Measurements from ENCODE around the gene CEP128.

Gene CEP128

DNA sequence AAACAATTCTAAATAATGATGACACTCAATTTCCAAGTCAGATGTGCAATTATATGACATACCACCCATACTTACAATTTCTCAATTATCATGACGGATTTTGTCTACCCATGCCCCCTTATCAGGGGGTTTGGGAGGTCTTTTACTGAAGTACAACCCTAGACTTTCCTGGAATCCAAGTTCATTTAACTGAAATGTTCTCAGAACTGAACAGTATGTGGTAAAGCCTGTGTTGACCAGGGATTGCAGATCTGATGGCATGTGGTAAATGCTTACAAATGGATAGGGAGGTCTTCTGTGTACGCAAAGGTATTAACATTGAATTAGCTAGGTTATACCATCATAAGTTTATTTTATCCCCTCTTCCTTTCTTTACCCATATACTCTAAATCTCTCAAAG lies 281.8 kb downstream of the CEP128 start:
- DNase-seq = no peak

DNA sequence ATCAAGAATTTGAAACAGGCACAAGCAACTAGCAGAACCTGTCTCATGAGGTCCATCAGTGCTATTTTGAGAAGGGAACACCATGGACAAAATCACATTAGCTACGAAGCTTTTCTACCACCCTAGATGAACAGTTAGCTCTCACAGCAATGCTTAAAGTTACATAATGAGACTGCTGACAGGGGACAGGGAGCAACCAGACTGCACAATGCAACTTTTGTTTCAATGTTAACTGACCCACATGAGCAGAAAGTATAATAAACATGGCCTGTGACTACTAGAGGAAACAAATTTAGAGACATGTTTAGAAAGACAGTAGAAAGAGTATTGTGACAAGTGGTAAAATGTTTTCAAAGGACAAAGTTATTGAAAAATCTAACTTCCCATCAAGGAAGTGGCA lies 282.8 kb downstream of the CEP128 start:
- DNase-seq = no peak

DNA sequence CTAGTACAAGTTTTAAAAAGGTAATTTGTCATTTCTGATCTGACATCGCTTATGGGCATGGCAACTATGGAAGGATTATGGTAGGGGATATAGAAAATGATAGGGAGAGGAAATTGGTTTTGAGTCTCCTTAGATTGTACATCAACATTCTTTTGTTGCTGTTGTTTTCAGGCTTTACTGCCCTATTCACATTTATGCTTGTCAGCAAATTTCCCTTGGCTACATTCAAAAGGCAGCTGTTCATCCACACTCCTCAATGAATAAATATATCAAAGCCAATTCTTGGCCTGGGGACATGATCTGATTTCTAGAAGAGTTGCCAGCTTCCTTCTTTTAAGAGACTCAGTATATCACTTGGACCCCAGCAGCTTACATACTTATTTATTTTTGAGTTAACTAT lies 283.4 kb downstream of the CEP128 start:
- no peak for DNase-seq

DNA sequence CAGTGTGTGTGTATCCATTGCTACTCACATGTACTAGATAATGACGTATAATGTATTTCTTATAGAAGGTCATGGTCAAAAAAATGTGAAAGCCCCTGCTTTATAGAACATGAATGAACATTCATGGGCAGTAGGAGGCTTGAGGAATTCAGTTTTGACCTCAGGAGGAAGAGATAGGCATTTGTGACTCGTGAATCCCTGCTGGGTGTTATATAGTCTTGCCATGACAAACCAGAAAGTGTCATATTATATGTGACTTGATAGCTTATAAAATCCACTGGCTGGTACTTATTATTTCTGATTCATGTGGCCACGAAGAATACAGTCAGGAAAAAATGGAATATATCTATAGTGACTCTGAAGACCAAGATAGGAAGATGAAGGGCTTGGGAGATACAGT lies 287.6 kb downstream of the CEP128 start:
- DNase-seq = no peak

DNA sequence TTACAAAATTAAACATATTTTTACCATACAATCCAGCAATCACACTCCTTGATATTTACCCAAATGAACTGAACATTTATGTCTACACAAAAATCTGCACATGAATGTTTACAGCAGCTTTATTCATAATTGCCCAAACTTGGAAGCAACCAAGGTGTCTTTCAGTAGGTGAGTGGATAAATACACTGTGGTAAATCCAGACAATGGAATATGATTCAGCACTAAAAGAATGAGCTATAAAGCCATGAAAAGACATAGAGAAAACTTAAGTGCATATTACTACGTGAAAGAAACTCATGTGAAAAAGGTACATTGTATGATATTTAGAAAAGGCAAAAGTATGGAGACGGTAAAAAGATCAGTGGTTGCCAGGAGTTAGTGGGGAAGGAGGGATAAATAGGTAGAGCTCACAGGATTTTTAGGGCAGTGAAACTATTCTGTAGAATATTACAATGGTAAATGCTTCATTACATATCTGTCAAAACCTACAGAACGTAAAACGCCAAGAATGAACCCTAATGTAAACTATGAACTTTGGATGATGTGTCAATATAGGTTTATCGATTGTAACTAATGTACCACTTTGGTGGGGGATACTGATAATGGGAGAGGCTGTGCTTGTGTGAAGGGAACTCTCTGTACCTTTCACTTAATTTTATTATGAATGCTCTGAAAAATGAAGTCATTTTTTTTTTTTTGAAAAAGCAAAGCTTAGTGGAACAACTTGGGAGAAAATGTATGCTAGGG lies 295.7 kb downstream of the CEP128 start:
- no peak for DNase-seq

DNA sequence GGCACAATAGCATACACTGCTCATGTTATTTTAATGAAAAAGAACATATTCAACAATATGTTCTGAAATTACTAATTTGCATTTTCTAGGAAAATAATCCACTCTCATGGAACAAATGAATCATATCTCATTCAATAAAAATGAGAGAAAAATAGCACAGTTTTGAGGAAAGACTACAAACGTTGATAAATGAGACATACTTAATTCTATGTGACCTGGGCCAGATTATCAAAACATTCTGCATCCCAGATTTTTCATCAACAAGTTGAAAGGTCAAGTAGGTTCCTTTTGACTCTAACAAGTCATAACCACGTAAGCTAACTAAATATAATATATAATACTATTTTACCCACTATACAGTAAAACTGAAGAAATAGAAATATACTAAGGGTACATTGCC lies 296.7 kb downstream of the CEP128 start:
- DNase-seq = no peak

DNA sequence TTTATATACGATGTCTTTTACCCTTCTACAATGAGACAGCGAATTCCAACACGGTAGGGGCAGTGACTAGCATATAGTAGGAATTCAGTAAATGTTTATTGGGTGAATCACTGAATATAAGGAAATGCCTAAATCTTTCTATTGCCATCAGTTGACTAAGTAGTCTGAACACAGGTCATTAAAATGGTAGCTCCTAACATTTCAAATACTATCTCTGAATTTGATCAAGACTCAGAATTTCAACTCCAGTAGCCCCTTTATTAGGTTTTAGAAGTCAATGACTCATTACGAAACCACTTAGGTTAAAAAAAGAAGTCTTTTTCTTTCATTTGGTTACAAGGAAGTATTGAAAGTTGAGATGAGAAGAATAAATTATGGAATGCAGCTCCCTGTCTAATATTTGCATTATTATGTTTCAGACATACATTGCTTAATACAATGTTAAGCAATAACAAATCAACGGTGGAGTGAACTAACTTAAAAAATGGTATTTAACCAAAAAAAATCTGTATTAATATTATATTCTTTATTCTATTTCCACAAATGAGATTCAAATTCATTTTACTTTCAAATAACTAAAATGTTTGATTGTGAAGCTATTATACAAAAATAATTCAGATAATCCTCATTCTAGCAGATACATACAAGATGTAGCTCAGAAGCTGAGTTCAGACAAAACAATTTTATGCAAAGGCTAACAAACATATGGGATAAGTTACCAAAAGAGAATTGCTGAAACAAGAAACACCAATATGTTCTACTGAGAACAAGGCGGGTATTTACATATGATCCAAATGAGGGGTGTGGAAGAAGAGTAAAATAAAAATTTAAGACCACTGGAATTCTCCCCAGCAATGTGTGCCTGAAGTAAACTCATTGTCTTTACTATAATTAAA lies 302.7 kb downstream of the CEP128 start:
- DNase-seq = no peak

DNA sequence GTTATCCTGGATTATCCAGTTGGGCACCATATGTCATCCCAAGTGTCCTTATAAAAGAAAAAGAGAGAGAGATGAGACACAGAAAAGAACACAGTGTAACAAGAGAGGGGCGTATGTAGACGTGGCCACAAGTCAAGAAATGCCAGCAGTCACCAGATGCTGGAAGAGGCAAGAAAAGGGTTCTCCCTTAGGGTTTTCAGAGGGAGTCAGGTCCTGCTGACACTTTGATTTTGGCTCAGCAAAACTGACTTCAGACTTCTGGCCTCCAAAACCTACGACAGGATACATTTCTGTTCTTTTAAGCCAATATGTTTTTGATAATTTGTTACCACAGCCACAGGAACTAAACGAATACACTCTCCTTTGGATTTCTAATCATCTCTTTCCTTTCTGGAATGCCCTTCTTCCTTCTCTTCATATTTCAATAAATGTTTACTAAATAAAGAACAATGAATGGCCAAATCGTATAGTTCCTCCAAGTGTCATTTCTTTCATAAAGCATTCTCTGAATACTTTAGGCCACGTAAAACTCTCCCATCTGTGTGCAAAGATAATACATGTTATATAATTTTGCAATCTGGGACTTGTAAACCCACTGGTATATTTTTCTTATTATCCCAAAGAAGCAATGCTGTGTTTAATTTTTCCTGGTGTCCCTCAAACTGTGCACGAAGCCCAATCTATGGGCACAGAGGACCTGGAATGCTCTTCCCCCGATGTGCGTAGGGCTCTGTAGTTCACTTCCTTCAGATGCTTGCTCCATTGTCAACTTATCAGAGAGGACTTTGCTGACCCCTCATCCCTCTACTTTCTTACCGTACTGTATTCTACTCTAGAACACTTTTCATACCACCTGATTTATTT lies 303.6 kb downstream of the CEP128 start:
- DNase-seq = no peak

DNA sequence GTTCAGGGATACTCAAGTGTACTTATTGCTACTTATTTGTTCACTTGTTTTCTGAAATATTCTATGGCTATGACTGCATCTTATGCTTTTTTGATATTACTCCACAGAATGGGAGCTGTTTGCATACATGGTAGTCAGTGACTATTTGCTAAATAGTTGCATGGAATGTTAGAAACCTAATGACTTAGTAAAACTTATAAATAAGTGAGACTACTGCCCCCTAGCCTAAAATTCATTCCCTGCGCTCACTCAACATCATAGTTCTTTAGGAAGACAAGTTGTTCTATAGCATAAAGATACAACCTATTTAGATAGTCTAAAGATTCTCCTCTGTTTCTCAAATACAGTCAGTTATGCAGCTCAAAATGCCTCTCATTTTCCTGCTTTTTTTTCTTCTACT lies 305.5 kb downstream of the CEP128 start:
- no peak for DNase-seq

DNA sequence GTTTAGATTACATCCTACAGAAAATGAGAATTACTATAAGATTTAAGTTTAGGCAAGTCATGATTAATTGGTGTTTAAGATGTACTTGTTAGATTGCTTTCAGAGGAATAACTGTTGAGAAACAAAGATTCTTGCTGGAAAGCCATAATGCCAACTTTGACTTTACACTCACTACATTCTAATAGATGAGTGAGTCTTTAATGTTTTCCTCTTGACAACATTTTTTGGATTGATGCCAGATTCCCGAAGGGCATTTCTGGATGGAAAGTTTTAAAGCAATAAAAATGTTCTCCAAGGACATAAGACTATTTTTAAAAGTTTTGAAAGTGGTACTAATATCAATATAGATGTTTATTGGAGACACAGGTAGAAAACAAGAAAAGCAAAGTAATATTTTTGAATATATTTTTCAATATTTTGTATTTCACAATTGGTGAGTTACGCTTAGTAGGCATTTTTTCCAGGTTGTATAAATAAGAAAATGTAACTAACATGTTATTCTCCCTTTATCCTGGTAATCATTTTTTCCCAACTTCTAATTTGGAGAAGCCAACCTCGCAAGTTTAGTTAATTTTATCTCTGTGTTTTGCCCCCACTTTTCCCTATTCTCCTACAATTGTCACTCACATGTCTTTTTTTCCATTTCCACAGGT lies 307.3 kb downstream of the CEP128 start:
- DNase-seq = no peak

DNA sequence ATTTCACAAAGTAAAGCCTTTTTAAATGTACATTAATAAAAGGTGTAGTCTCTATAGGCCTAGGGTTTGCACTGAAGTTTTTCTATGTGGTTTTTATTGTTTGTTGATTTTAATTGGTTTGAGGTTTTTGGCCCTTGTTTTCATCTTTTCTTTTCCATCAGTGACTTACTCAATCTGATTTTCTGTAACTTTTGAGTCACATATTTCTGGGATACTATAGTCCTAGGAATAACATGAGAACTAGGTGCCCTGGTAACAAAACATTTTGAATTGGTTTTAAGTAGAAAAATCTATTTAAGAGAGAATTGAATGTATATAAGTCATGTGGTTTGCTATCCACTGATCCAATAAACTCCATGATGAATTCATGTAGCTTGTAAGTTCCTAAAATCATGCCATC lies 311.9 kb downstream of the CEP128 start:
- no peak for DNase-seq

DNA sequence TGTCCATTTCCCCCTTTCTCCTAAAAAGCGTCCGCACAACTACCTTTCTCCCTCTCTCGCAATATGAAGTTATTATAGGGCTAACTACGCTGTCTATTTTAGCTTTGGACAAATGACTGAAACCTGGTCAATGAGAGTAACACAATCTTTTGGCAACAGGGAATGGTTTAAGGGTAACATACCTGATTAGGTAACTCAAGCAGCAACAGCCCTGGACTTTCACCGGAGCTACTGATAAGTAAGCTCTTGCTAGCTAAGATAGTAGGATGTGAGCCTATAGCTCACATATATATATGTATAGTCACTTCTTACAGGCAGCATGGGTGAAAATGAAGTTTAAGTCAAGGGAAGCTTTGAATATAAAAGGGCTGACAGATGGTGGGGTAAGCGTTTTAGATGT lies 313.0 kb downstream of the CEP128 start:
- DNase-seq = no peak

DNA sequence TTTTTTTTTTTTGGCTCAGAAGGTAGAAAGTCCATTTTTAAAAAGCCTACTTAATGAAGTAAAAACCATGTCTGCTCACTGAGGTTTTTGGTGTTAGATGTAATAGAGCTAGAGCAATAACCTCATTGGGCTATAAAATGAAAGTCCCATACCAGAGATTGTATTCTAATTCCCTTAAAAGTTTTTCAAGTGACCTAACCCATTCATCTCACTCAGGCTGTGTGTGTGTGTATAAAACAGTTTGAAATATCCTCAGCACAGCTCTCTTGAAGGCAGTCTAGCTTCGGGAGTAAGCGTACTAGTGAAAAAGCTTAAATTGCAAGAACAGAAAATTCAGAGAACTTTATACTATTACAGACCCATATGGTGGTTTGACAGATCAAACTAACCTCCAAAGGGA lies 313.8 kb downstream of the CEP128 start:
- no peak for DNase-seq

DNA sequence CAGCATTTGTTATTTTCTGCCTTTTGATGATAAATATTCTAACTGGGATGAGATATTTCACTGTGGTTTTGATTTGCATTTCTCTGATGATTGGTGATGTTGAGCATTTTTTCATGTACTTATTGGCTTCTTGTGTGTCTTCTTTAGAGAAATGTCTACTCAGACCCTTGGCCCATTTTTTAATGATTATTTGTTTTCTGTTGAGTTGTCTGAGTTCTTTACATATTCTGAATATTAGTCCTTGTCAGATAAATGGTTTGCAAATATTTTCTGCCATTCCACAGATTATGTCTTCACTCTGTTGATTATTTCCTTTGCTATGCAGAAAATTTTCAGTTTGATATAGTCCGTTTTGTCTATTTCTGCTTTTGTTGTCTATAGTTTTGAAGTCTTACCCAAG lies 317.0 kb downstream of the CEP128 start:
- no peak for DNase-seq

DNA sequence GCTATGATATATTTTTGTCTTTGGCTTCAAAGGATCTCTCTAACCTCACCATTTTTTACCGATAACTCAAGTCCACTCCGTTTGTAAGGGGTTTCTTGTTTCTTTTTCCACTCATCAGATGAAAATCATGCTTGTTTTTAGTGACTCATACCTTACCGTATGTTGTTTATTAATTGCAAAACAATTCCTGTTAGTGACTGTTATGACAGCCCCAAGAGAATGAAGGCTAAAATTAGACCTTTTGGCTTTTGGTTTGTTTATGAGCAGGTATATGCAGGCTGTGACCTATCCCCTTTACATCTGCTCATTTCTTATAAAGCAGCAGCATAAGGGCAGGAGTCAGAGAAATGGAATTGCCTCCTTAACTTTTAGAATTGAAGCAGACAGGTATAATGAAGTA lies 319.8 kb downstream of the CEP128 start:
- no peak for DNase-seq

DNA sequence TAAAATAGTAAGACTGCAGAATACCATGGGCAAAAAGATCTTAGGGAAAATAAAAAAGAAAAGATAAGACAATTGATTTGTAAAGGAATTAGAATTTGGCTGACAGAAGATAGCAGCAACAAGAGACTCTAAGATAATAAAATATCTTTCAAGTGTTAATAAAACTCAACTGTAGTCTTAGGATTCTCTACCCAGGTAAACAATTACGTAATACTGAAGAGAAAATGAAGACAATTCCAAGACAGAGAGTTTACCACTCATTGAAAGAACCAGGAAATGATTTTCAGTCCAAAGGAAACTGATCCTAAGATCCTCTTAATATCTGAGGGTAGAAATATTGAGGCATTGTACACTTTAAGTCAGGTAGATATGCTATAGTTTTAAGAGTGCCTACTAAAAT lies 321.1 kb downstream of the CEP128 start:
- DNase-seq = no peak

DNA sequence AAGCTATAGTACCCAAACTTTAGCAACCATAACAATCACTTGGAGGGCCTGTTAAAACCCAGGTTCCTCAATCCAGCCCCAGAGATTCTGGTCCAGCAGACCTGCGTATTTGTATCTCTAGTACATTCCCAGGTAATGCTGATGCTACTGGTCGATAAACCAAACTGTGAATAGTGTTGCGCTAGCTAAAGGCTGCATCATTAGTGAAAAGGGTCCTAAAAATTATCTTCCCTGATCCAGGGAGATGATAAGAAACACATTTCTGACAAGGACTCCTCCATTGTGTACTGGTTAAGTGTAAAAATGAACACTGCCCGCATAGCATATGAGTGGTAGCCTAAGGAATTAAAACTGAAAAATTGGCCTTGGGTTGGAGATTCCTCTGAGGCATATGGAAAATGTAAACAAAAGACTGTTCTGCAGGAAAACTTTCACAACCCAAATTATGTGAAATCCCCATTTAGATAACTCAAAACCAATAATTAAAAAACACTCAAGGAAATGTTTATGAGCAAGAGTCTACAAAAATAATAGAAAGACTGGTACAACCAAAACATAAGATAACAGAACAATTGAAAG lies 322.7 kb downstream of the CEP128 start:
- DNase-seq = no peak

DNA sequence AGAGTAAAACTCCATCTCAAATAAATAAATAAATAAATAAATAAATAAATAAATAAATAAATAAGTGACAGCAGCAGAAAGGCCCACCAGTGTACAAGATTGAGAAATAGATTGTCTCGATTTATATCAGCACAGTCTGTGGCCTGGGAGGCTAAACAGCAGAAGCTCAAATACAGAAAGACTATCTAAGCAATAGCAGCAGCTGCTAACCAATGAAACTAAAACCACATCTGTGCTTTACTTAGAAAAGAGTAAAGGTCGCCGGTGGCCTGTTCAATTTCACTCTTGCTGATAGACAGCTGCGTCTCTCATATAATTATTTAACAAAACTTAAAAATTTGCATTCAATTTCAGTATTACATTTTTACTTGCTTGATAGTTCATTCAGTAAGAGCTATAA lies 325.7 kb downstream of the CEP128 start:
- no peak for DNase-seq

DNA sequence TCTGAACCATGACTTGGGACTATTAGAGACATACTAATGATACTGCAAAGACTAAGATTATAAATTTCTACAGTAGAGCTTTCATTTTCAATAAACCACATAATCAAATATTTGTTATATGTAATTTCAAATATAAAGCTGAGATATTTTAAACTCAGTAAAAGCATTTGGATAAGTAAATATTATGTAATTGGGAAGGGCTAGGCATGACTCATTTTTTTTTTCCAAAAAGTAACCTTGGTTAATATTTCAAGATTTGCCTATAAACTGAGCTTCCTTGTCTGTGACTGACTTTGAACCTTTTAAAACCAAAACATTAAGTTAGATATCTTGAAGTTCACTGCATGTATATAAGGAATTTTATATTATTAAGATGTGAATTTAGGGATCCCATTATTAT lies 332.5 kb downstream of the CEP128 start:
- no peak for DNase-seq

DNA sequence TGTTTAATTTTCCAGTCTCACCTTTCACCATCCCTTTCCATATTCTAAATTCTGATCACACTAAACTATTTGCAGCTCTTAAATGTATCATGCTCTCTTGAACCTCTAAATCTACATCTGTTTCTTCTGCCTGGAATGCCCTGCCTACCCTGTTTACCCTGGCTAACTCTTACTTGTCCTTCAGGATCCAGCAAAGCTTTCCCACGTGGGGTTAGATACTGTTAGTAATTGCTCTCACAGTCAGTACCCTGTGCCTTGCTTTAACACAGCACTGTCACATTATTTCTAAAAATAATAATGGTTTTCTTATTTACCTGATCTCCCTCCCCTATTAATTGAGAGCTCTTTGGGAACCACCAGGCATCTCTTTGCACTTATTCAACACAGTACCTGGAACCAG lies 333.0 kb downstream of the CEP128 start:
- DNase-seq = no peak

DNA sequence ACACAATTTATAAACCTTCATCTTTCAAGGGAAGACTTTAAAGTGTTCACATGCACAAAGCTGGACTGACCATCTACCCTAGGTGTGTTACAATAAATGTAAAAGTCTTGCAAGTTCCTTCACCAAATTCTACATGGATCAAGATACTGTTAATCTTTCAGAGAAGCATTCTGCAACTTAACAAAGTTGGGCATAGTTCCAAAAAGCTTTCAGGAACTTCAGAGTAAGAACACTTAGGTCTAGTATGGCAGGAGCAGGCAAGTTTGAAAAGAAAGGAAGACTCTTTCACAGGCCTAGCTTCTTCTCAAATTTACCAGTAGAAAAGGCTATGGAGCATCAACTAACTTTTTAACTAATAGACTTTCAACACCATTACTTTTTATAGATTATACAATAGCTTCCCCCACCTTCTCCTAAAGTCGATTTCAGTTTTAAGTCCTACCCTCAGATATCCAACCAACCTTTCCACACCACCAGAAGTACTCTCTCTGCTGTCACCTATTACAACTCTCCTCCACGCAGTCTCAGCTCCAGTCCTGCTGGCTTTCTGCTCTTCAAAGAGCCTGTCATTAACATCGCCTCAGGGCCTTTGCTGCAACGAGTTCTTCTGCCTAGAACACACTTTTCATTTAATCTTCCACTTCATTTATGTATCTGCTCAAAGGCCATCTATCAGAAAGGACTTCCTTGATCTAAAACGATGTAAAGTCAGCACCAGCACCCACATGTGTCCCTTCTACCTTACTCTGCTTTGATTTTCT lies 333.9 kb downstream of the CEP128 start:
- no peak for DNase-seq

DNA sequence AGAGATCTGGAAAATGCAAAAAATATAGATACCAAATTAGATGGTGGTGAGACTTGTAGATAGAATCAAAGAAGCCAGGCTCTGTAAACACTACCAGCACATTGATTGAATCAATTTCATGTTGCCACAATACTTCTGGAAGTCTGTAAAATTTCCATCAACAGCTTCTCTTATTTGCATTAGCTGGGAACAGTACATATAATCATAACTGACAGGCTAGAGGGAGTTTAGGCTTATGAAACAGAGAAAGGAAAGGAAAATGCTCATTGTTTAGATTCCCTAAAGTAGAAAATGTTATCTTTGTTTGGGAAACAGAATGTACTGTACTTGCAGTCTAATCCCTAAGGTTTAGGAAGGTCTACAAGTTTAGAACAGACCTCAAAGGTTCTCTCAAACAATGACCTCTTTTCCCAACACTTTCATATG lies 335.2 kb downstream of the CEP128 start:
- no peak for DNase-seq
